Karpas-422 (cell line): ENCODE measurements around the gene MAP3K5. TPM values are rescaled to one million over a fixed set of nuclear protein-coding genes. Genes with fewer than 3 reads are reported as not detected.

ENCODE experiments used
- DNase-seq: peaks from one replicate; pipeline ENCODE4 v3.0.0-alpha.2; 2015
- H2AFZ ChIP-seq: fragments of 200-600 bp; sonication (generic); 2 replicates; pipeline ENCODE4 v1.6.1; 2014; ENCODE audit warnings: antibody characterized with exemption, low read length, mixed read lengths
- H3K27ac ChIP-seq: fragments of 200-600 bp; sonication (generic); 2 replicates; pipeline ENCODE4 v1.5.1; 2014; ENCODE audit warnings: mild to moderate bottlenecking, low read length, moderate library complexity
- H3K27me3 ChIP-seq: fragments of 200-600 bp; sonication (generic); 2 replicates; pipeline ENCODE4 v1.6.1; 2014; ENCODE audit warnings: low read length, mixed read lengths
- H3K36me3 ChIP-seq: fragments of 200-600 bp; sonication (generic); 2 replicates; pipeline ENCODE4 v1.6.1; 2014; ENCODE audit warnings: low read length, mixed read lengths; ENCODE audit not compliant: insufficient read depth
- H3K4me1 ChIP-seq: fragments of 200-600 bp; sonication (generic); 2 replicates; pipeline ENCODE4 v1.6.1; 2014; ENCODE audit warnings: mild to moderate bottlenecking, low read length, mixed read lengths
- H3K4me2 ChIP-seq: fragments of 200-600 bp; sonication (generic); 2 replicates; pipeline ENCODE4 v1.6.1; 2014; ENCODE audit warnings: low read length, low read depth, mild to moderate bottlenecking; ENCODE audit not compliant: poor library complexity, severe bottlenecking
- H3K4me3 ChIP-seq: fragments of 200-600 bp; sonication (generic); 2 replicates; pipeline ENCODE4 v1.5.1; 2014; ENCODE audit warnings: mild to moderate bottlenecking, antibody characterized with exemption, low read length, mixed read lengths
- H3K79me2 ChIP-seq: fragments of 200-600 bp; sonication (generic); 2 replicates; pipeline ENCODE4 v1.6.1; 2014; ENCODE audit warnings: mild to moderate bottlenecking, low read length, mixed read lengths
- H3K9ac ChIP-seq: fragments of 200-600 bp; sonication (generic); 2 replicates; pipeline ENCODE4 v1.6.0; 2014; ENCODE audit warnings: low read length
- H3K9me2 ChIP-seq: fragments of 200-600 bp; sonication (generic), shearing (Covaris generic); replicated peaks from 2 replicates; pipeline ENCODE4 v1.6.0; 2014; ENCODE audit warnings: mild to moderate bottlenecking, low read length, moderate library complexity; ENCODE audit not compliant: insufficient read depth
- H3K9me3 ChIP-seq: fragments of 300-700, 200-600 bp; sonication (generic); 2 replicates; pipeline ENCODE4 v1.6.1; 2014; ENCODE audit warnings: low read length, mixed read lengths
- H4K20me1 ChIP-seq: fragments of 200-600 bp; sonication (generic); 2 replicates; pipeline ENCODE4 v1.6.1; 2014; ENCODE audit warnings: mild to moderate bottlenecking, antibody characterized with exemption, low read length, low read depth; ENCODE audit not compliant: insufficient read depth
- total RNA-seq: library from RNA; depleted of rRNA; stranded (reverse); fragments of >200 nt; shearing (Covaris generic); gene quantifications from 2 replicates; pipeline ENCODE4 v1.2.3, GENCODE V29; 2014; ENCODE audit warnings: low replicate concordance

Gene MAP3K5
- total RNA-seq, 1 experiment from 2014 or later = 1.1 TPM

- no peak for DNase-seq
- H3K27ac ChIP-seq = no peak overlapping the region
- H3K4me2 ChIP-seq = no peak overlapping the region
These were observed 38.7 kb downstream of the MAP3K5 start for GRCh38 chr6:136753624-136754023.

GRCh38 chr6:136752554-136752953, 39.7 kb downstream of the MAP3K5 start:
- Histone ChIP-seq H3K9me2 (no peaks in the 10 kb centered on the region), H3K9ac (no peak overlapping the region), H3K4me1 (no peaks in the 10 kb centered on the region), H3K9me3 (no peaks in the 10 kb centered on the region), H3K27me3 (no peaks in the 10 kb centered on the region), H3K4me2 (no peak overlapping the region), H3K27ac (no peak overlapping the region), H3K79me2 (no peaks in the 10 kb centered on the region), H3K4me3 (no peak overlapping the region), H4K20me1 (no peaks in the 10 kb centered on the region), H3K36me3 (no peaks in the 10 kb centered on the region), H2AFZ (no peak overlapping the region)
- no peak for DNase-seq

More at GRCh38 chr6:136753624-136754023, 38.7 kb downstream of the MAP3K5 start:
- Histone ChIP-seq H3K79me2 (no peaks in the 10 kb centered on the region), H3K27me3 (no peaks in the 10 kb centered on the region), H3K9me2 (no peaks in the 10 kb centered on the region), H3K9ac (no peak overlapping the region), H4K20me1 (no peaks in the 10 kb centered on the region), H3K36me3 (no peaks in the 10 kb centered on the region), H2AFZ (no peak overlapping the region), H3K4me3 (no peak overlapping the region), H3K9me3 (no peaks in the 10 kb centered on the region), H3K4me1 (no peaks in the 10 kb centered on the region)

- Histone ChIP-seq H2AFZ (no peak overlapping the region), H3K4me2 (no peak overlapping the region)
These were observed 40.3 kb downstream of the MAP3K5 start for GRCh38 chr6:136751991-136752390.

GRCh38 chr6:136751522-136751956, 40.7 kb downstream of the MAP3K5 start:
- Histone ChIP-seq H3K9me2 (no peaks in the 10 kb centered on the region), H3K4me1 (no peaks in the 10 kb centered on the region), H3K27ac (no peak overlapping the region), H3K9me3 (no peaks in the 10 kb centered on the region), H3K4me2 (no peak overlapping the region), H3K79me2 (no peaks in the 10 kb centered on the region), H3K9ac (no peak overlapping the region), H3K27me3 (no peaks in the 10 kb centered on the region), H3K4me3 (no peak overlapping the region), H3K36me3 (no peaks in the 10 kb centered on the region), H2AFZ (no peak overlapping the region), H4K20me1 (no peaks in the 10 kb centered on the region)
- no peak for DNase-seq

More at GRCh38 chr6:136751991-136752390, 40.3 kb downstream of the MAP3K5 start:
- no peak for DNase-seq
- no peaks in the 10 kb centered on the region for H4K20me1 ChIP-seq
- H3K79me2 ChIP-seq = no peaks in the 10 kb centered on the region
- no peak overlapping the region for H3K9ac ChIP-seq
- no peaks in the 10 kb centered on the region for H3K27me3 ChIP-seq
- H3K9me3 ChIP-seq = no peaks in the 10 kb centered on the region
- H3K36me3 ChIP-seq = no peaks in the 10 kb centered on the region
- no peaks in the 10 kb centered on the region for H3K9me2 ChIP-seq
- no peak overlapping the region for H3K4me3 ChIP-seq
- H3K4me1 ChIP-seq = no peaks in the 10 kb centered on the region
- H3K27ac ChIP-seq = no peak overlapping the region

- Histone ChIP-seq H3K79me2 (no peaks in the 10 kb centered on the region), H3K9me2 (no peaks in the 10 kb centered on the region), H3K36me3 (no peaks in the 10 kb centered on the region), H4K20me1 (no peaks in the 10 kb centered on the region), H3K9me3 (no peaks in the 10 kb centered on the region), H3K4me2 (no peak overlapping the region), H3K9ac (no peak overlapping the region), H2AFZ (no peak overlapping the region), H3K27ac (no peak overlapping the region), H3K4me3 (no peak overlapping the region), H3K27me3 (no peaks in the 10 kb centered on the region), H3K4me1 (no peaks in the 10 kb centered on the region)
- no peak for DNase-seq
These were observed 41.4 kb downstream of the MAP3K5 start for GRCh38 chr6:136750696-136751521.

- Histone ChIP-seq H3K4me3 (no peak overlapping the region), H3K27me3 (no peaks in the 10 kb centered on the region), H3K9me3 (no peaks in the 10 kb centered on the region), H3K9me2 (no peaks in the 10 kb centered on the region), H3K79me2 (no peaks in the 10 kb centered on the region), H3K4me1 (no peaks in the 10 kb centered on the region), H3K9ac (no peak overlapping the region), H3K4me2 (no peak overlapping the region), H3K27ac (no peak overlapping the region), H3K36me3 (no peaks in the 10 kb centered on the region), H4K20me1 (no peaks in the 10 kb centered on the region), H2AFZ (no peak overlapping the region)
- DNase-seq = no peak
These were observed 42.8 kb downstream of the MAP3K5 start for GRCh38 chr6:136749359-136749997.

GRCh38 chr6:136747507-136747906, 44.8 kb downstream of the MAP3K5 start:
- no peaks in the 10 kb centered on the region for H3K9me3 ChIP-seq
- H4K20me1 ChIP-seq = no peaks in the 10 kb centered on the region
- H3K4me2 ChIP-seq = no peak overlapping the region
- DNase-seq = no peak
- no peak overlapping the region for H2AFZ ChIP-seq
- no peaks in the 10 kb centered on the region for H3K4me1 ChIP-seq
- no peak overlapping the region for H3K27ac ChIP-seq
- H3K9ac ChIP-seq = no peak overlapping the region
- H3K4me3 ChIP-seq = no peak overlapping the region
- H3K9me2 ChIP-seq = no peaks in the 10 kb centered on the region
- no peaks in the 10 kb centered on the region for H3K36me3 ChIP-seq
- no peaks in the 10 kb centered on the region for H3K27me3 ChIP-seq
- no peaks in the 10 kb centered on the region for H3K79me2 ChIP-seq

GRCh38 chr6:136745300-136745699, 47.0 kb downstream of the MAP3K5 start:
- Histone ChIP-seq H3K9me3 (no peaks in the 10 kb centered on the region), H3K79me2 (no peaks in the 10 kb centered on the region), H3K9ac (no peak overlapping the region)

More at GRCh38 chr6:136745300-136745699, 47.0 kb downstream of the MAP3K5 start:
- Histone ChIP-seq H4K20me1 (no peaks in the 10 kb centered on the region), H3K36me3 (no peaks in the 10 kb centered on the region), H3K4me3 (no peak overlapping the region), H2AFZ (no peak overlapping the region), H3K4me1 (no peaks in the 10 kb centered on the region), H3K4me2 (no peak overlapping the region), H3K9me2 (no peaks in the 10 kb centered on the region), H3K27ac (no peak overlapping the region), H3K27me3 (no peaks in the 10 kb centered on the region)
- DNase-seq = no peak
